ENCODE data around the gene CABLES1.

DNA sequence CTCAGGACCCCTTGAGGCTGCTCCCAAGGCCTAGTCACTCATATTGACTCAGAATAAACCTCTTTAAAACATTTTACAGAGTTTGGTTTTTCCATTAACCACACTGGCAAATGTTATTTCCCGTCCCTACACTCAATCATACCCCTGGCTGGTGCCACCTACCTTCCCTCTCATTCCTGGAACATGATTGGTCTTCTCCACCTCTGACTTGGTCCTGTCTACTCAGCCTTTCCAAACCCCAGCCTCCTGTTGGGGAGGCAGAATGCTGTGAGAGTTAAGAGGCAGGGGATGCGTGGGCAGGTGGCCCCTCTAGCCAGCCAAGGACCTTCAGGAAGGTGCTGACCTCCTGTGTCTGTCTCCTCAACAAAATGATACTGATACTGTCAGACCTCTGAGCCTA lies 149.3 kb downstream of the CABLES1 start:
- TF ChIP-seq, protein P1, sequence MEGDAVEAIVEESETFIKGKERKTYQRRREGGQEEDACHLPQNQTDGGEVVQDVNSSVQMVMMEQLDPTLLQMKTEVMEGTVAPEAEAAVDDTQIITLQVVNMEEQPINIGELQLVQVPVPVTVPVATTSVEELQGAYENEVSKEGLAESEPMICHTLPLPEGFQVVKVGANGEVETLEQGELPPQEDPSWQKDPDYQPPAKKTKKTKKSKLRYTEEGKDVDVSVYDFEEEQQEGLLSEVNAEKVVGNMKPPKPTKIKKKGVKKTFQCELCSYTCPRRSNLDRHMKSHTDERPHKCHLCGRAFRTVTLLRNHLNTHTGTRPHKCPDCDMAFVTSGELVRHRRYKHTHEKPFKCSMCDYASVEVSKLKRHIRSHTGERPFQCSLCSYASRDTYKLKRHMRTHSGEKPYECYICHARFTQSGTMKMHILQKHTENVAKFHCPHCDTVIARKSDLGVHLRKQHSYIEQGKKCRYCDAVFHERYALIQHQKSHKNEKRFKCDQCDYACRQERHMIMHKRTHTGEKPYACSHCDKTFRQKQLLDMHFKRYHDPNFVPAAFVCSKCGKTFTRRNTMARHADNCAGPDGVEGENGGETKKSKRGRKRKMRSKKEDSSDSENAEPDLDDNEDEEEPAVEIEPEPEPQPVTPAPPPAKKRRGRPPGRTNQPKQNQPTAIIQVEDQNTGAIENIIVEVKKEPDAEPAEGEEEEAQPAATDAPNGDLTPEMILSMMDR (IDR thresholded peaks at IDR 0.05) = no peak
- no peak for TF ChIP-seq POLR2AphosphoS5 (IDR thresholded peaks at IDR 0.05)
- TF ChIP-seq POLR2A (IDR thresholded peaks at IDR 0.05) = no peak
- TF ChIP-seq EP300 (IDR thresholded peaks at IDR 0.05; ENCODE audit: low read depth) = no peak

Data from transverse colon (tissue), 4 donors.